HepG2 (cell line): ENCODE results near the gene EBF4. TPM values are rescaled to one million over a fixed set of nuclear protein-coding genes. Genes with fewer than 3 reads are reported as not detected.

Source experiments
- ADNP ChIP-seq: sonication (generic); formaldehyde crosslinking; IDR thresholded peaks from 2 replicates; pipeline ENCODE4 v1.4.0; 2020; ENCODE audit warnings: missing genetic modification reagents
- AGO1 ChIP-seq: fragments of 200-400 bp; formaldehyde crosslinking; IDR thresholded peaks from 2 replicates; pipeline ENCODE4 v1.6.1; 2017; ENCODE audit warnings: mild to moderate bottlenecking, low read depth, low read length, moderate library complexity; ENCODE audit not compliant: poor library complexity, severe bottlenecking
- BCL6 ChIP-seq: IDR thresholded peaks from 2 replicates; pipeline ENCODE4 v1.6.1; 2016; ENCODE audit warnings: missing genetic modification reagents, missing compliant biosample characterization
- CENPT ChIP-seq: sonication (generic); formaldehyde crosslinking; IDR thresholded peaks from 2 replicates; pipeline ENCODE4 v1.8.0; 2022; ENCODE audit warnings: low read depth, mild to moderate bottlenecking, moderate library complexity, missing genetic modification reagents
- CREM ChIP-seq, 2 experiments: sonication (generic) in 1 of 2; formaldehyde crosslinking in 1 of 2; IDR thresholded peaks; 2 replicates each; pipeline versions ENCODE4 v1.4.0 to v1.6.1; 2016 to 2020; ENCODE audit warnings: antibody characterized with exemption in 1 of 2, mild to moderate bottlenecking in 1 of 2, missing genetic modification reagents in 1 of 2
- ERF ChIP-seq: IDR thresholded peaks from 2 replicates; pipeline ENCODE4 v1.6.1; 2018; ENCODE audit warnings: missing biosample characterization, missing genetic modification reagents
- GABPA ChIP-seq, 2 experiments: IDR thresholded peaks; 2 replicates each; pipeline ENCODE4 v1.6.1; 2011 to 2016; ENCODE audit warnings: low read depth in 2 of 2, low read length in 1 of 2, missing biosample characterization in 1 of 2, missing genetic modification characterization in 1 of 2
- GMEB1 ChIP-seq: sonication (generic); formaldehyde crosslinking; IDR thresholded peaks from 2 replicates; pipeline ENCODE4 v1.5.1; 2020; ENCODE audit warnings: missing genetic modification reagents, mild to moderate bottlenecking, borderline replicate concordance
- KMT2B ChIP-seq: IDR thresholded peaks from 2 replicates; pipeline ENCODE4 v1.6.1; 2016; ENCODE audit warnings: missing genetic modification reagents, missing compliant biosample characterization
- MXD4 ChIP-seq: IDR thresholded peaks from 2 replicates; pipeline ENCODE4 v1.6.1; 2016; ENCODE audit warnings: mild to moderate bottlenecking, missing biosample characterization, missing genetic modification reagents
- NCOA1 ChIP-seq: sonication (generic); formaldehyde crosslinking; IDR thresholded peaks from 2 replicates; pipeline ENCODE4 v1.9.0; 2021; ENCODE audit warnings: missing genetic modification reagents
- SMARCC2 ChIP-seq: fragments of 450-650 bp; IDR thresholded peaks from 2 replicates; pipeline ENCODE4 v1.6.1; 2017; ENCODE audit warnings: antibody characterized with exemption, mild to moderate bottlenecking
- TFAP4 ChIP-seq: sonication (generic); IDR thresholded peaks from 2 replicates; pipeline ENCODE4 v1.6.1; 2016; ENCODE audit warnings: low read depth, borderline replicate concordance
- TFDP1 ChIP-seq: IDR thresholded peaks from 2 replicates; pipeline ENCODE4 v1.6.1; 2016; ENCODE audit warnings: missing compliant biosample characterization, missing genetic modification reagents, borderline replicate concordance
- THRA ChIP-seq: sonication (generic); formaldehyde crosslinking; IDR thresholded peaks from 2 replicates; pipeline ENCODE4 v1.4.0; 2020; ENCODE audit warnings: missing genetic modification reagents, borderline replicate concordance
- TRIM24 ChIP-seq: sonication (generic); formaldehyde crosslinking; IDR thresholded peaks from 2 replicates; pipeline ENCODE4 v1.8.0; 2022; ENCODE audit warnings: mild to moderate bottlenecking, missing genetic modification reagents
- ZFX ChIP-seq: sonication (generic); formaldehyde crosslinking; IDR thresholded peaks from 2 replicates; pipeline ENCODE4 v1.4.0; 2020; ENCODE audit warnings: mild to moderate bottlenecking, low read depth, missing genetic modification reagents, moderate library complexity
- ZNF10 ChIP-seq: sonication (generic); formaldehyde crosslinking; IDR thresholded peaks from 2 replicates; pipeline ENCODE4 v1.4.0; 2020; ENCODE audit warnings: mild to moderate bottlenecking, low read depth, missing genetic modification reagents, borderline replicate concordance
- ZNF652 ChIP-seq: IDR thresholded peaks from 2 replicates; pipeline ENCODE4 v1.6.1; 2016; ENCODE audit warnings: low read depth, borderline replicate concordance
- ZNF703 ChIP-seq: sonication (generic); formaldehyde crosslinking; IDR thresholded peaks from 2 replicates; pipeline ENCODE4 v1.5.1; 2020; ENCODE audit warnings: missing genetic modification reagents, mild to moderate bottlenecking, moderate library complexity, borderline replicate concordance
- ZNF773 ChIP-seq: sonication (generic); formaldehyde crosslinking; IDR thresholded peaks from 2 replicates; pipeline ENCODE4 v1.4.0; 2020; ENCODE audit warnings: missing genetic modification reagents, borderline replicate concordance
- ZNF784 ChIP-seq: sonication (generic); formaldehyde crosslinking; IDR thresholded peaks from 2 replicates; pipeline ENCODE4 v1.5.1; 2020; ENCODE audit warnings: missing genetic modification reagents, mild to moderate bottlenecking, borderline replicate concordance
- polyA plus RNA-seq, 8 experiments: library from polyadenylated mRNA; depleted of rRNA in 3 of 8; stranded (reverse) in 7 of 8; unstranded in 1 of 8; fragments of >200 nt; fragmentation: Illumina TruSeq in 4 of 8; extraction: Trizol in 4 of 8; gene quantifications; 2 replicates each; pipeline versions ENCODE4 v1.2.1 to v1.2.3, GENCODE V29; 2011 to 2016; ENCODE audit warnings: low read depth in 4 of 8, missing spikeins in 1 of 8, mixed read lengths in 1 of 8; ENCODE audit not compliant: insufficient read depth in 1 of 8
- total RNA-seq, 5 experiments: library from RNA; depleted of rRNA; stranded (reverse); fragments of >200 nt; fragmentation: Illumina TruSeq; extraction: Trizol; gene quantifications; 2 replicates each; pipeline ENCODE4 v1.2.3, GENCODE V29; 2016; ENCODE audit warnings: low read depth in 1 of 5

Gene EBF4
- total and polyA plus RNA-seq, 2 of the 13 experiments (the other 11 are each of a cell fraction or from before 2014, with no cell fraction given), result 0.84 to 2.2 TPM

GRCh38 chr20:2752567-2753460, 60.2 kb downstream of the EBF4 start (continued):
- TF ChIP-seq GMEB1 (CRISPR knock-in tag), result no peak
- no peak for TF ChIP-seq THRA (CRISPR knock-in tag)
- TF ChIP-seq CENPT, result no peak
- TF ChIP-seq MXD4 (CRISPR knock-in tag), result no peak
- no peak for TF ChIP-seq TFDP1 (CRISPR knock-in tag)
- no peak for TF ChIP-seq KMT2B
- no peak for TF ChIP-seq AGO1
- no peak for TF ChIP-seq CREM (IDR thresholded peaks at IDR 0.05)
- no peak for TF ChIP-seq CREM (CRISPR knock-in tag; IDR thresholded peaks at IDR 0.05)
- no peak for TF ChIP-seq ZNF652
- TF ChIP-seq GABPA (IDR thresholded peaks at IDR 0.05; ENCODE audit: low read depth, low read length), result no peak
- TF ChIP-seq GABPA (CRISPR knock-in tag; IDR thresholded peaks at IDR 0.05; ENCODE audit: low read depth), result no peak
- no peak for TF ChIP-seq SMARCC2
- TF ChIP-seq ERF (CRISPR knock-in tag), result 0 out of 2 replicates have a peak, but pooled peaks have one; percentile 36
- no peak; the same call in 1 of the 2 replicates for TF ChIP-seq TFAP4
- no peak for TF ChIP-seq ZNF703
- no peak for TF ChIP-seq TRIM24 (CRISPR knock-in tag)
- no peak for TF ChIP-seq ZNF784
- TF ChIP-seq ZNF10 (CRISPR knock-in tag), result no peak
- TF ChIP-seq BCL6 (CRISPR knock-in tag), result peak; percentile 29; the same call in 1 of the 2 replicates
- TF ChIP-seq ZFX, result no peak; the same call in 1 of the 2 replicates
- TF ChIP-seq ZNF773, result no peak
- no peak for TF ChIP-seq NCOA1 (CRISPR knock-in tag)
- no peak for TF ChIP-seq ADNP (CRISPR knock-in tag)
